H1 (cell line): Measurements from ENCODE around the gene UCN3. TPM values are rescaled to one million over a fixed set of nuclear protein-coding genes. Genes with fewer than 3 reads are reported as not detected.

Experiments used
- CTCF ChIA-PET: fragments of 300-600 bp; sonication (Branson Sonifier 250); formaldehyde crosslinking; loops from one replicate; lab custom pipeline; 2021; ENCODE audit not compliant: partially characterized antibody; lab: Charles Lee
- POLR2A ChIA-PET: fragments of 300-600 bp; sonication (Branson Sonifier 250); formaldehyde crosslinking; loops from one replicate; lab custom pipeline; 2021; ENCODE audit warnings: inconsistent platforms; ENCODE audit not compliant: partially characterized antibody; lab: Charles Lee
- DNase-seq, 2 experiments: peaks; one replicate each; pipeline versions ENCODE4 v3.0.0 to v3.0.0-alpha.2; 2010 to 2022; ENCODE audit warnings: low spot score in 2 of 2, low read depth in 1 of 2, mixed read lengths in 1 of 2
- FAIRE-seq: peaks from 2 replicates; lab custom pipeline; 2011; peaks lifted over from hg19 to GRCh38; lab: Jason Lieb, UNC
- H2AFZ ChIP-seq: 2 replicates; pipeline ENCODE4 v1.8.1; 2012; ENCODE audit warnings: low read length, inconsistent platforms
- H2AK5ac ChIP-seq: 2 replicates; pipeline ENCODE4 v1.6.1; 2013; ENCODE audit warnings: low read depth, low read length
- H2BK120ac ChIP-seq: replicated peaks from 2 replicates; pipeline ENCODE3; 2013; ENCODE audit warnings: low read depth, low read length, inconsistent platforms
- H2BK12ac ChIP-seq: 2 replicates; pipeline ENCODE4 v1.6.1; 2013; ENCODE audit warnings: low read depth, low read length
- H2BK15ac ChIP-seq: 2 replicates; pipeline ENCODE4 v1.6.1; 2013; ENCODE audit warnings: low read length
- H2BK20ac ChIP-seq: 2 replicates; pipeline ENCODE4 v1.6.1; 2013; ENCODE audit warnings: low read length
- H2BK5ac ChIP-seq: 2 replicates; pipeline ENCODE4 v1.6.1; 2013; ENCODE audit warnings: low read depth, low read length
- H3K14ac ChIP-seq: 2 replicates; pipeline ENCODE4 v1.6.1; 2013; ENCODE audit warnings: inconsistent platforms; ENCODE audit not compliant: insufficient read length
- H3K18ac ChIP-seq: 2 replicates; pipeline ENCODE4 v1.6.1; 2013; ENCODE audit warnings: low read length; ENCODE audit errors: extremely low read depth
- H3K23ac ChIP-seq: 2 replicates; pipeline ENCODE4 v1.6.1; 2013; ENCODE audit warnings: inconsistent platforms; ENCODE audit not compliant: insufficient read length
- H3K23me2 ChIP-seq: 2 replicates; pipeline ENCODE4 v1.6.1; 2013; ENCODE audit warnings: low read depth, low read length
- H3K27ac ChIP-seq: 2 replicates; pipeline ENCODE4 v1.6.1; 2011; ENCODE audit warnings: low read depth, low read length, inconsistent platforms
- H3K27me3 ChIP-seq, 4 experiments: replicated peaks in 1 of 4; 1 replicate in 1 of 4; 2 replicates in 3 of 4; pipeline versions ENCODE4 v1.6.1 to v1.8.1; 2011 to 2013; ENCODE audit warnings: low read length in 3 of 4, mild to moderate bottlenecking in 3 of 4, inconsistent platforms in 2 of 4, mixed read lengths in 2 of 4, moderate library complexity in 1 of 4; ENCODE audit not compliant: control insufficient read depth in 3 of 4, insufficient read depth in 3 of 4; ENCODE audit errors: extremely low read depth in 1 of 4
- H3K36me3 ChIP-seq, 4 experiments: 2 replicates each; pipeline versions ENCODE4 v1.6.1 to v1.8.1; 2011 to 2013; ENCODE audit warnings: mild to moderate bottlenecking in 4 of 4, low read length in 3 of 4, moderate library complexity in 2 of 4, control low read depth in 1 of 4, inconsistent platforms in 1 of 4; ENCODE audit not compliant: insufficient read depth in 4 of 4, control insufficient read depth in 2 of 4
- H3K4ac ChIP-seq: replicated peaks from 2 replicates; pipeline ENCODE3; 2013; ENCODE audit warnings: low read length, low read depth, mixed read lengths, inconsistent platforms; ENCODE audit not compliant: insufficient read length
- H3K4me1 ChIP-seq, 4 experiments: replicated peaks in 1 of 4; 1 replicate in 1 of 4; 2 replicates in 3 of 4; pipeline versions ENCODE4 v1.6.1 to v1.8.1; 2011 to 2013; ENCODE audit warnings: low read length in 3 of 4, inconsistent platforms in 2 of 4, mixed read lengths in 1 of 4; ENCODE audit not compliant: insufficient read depth in 4 of 4, control insufficient read depth in 3 of 4
- H3K4me2 ChIP-seq, 2 experiments: 2 replicates each; pipeline versions ENCODE4 v1.6.1 to v1.8.1; 2011 to 2013; ENCODE audit warnings: low read depth in 2 of 2, low read length in 2 of 2, control low read depth in 1 of 2, inconsistent platforms in 1 of 2, mild to moderate bottlenecking in 1 of 2; ENCODE audit not compliant: insufficient read depth in 1 of 2
- H3K4me3 ChIP-seq, 4 experiments: fragments of 200-600, 300-600 bp in 1 of 4; sonication (generic), shearing (Covaris generic), sonication (Bioruptor Twin) in 1 of 4; 2 replicates each; pipeline versions ENCODE4 v1.5.1 to v1.8.1; 2011 to 2016; ENCODE audit warnings: low read length in 4 of 4, low read depth in 3 of 4, control low read depth in 2 of 4, inconsistent platforms in 2 of 4, mild to moderate bottlenecking in 2 of 4, mixed read lengths in 1 of 4, moderate library complexity in 1 of 4; ENCODE audit not compliant: insufficient read depth in 2 of 4; ENCODE audit errors: extremely low read depth in 1 of 4
- H3K56ac ChIP-seq: replicated peaks from 2 replicates; pipeline ENCODE3; 2013; ENCODE audit warnings: low read depth, mild to moderate bottlenecking, mixed read lengths, low read length, inconsistent platforms; ENCODE audit not compliant: insufficient read length
- H3K79me1 ChIP-seq: 2 replicates; pipeline ENCODE4 v1.6.1; 2013; ENCODE audit warnings: low read depth, low read length, control low read depth
- H3K79me2 ChIP-seq, 2 experiments: 2 replicates each; pipeline versions ENCODE4 v1.6.1 to v1.8.1; 2012 to 2013; ENCODE audit warnings: low read length in 2 of 2, mild to moderate bottlenecking in 2 of 2, inconsistent platforms in 1 of 2; ENCODE audit not compliant: insufficient read depth in 2 of 2, control insufficient read depth in 1 of 2
- H3K9ac ChIP-seq, 4 experiments: replicated peaks in 1 of 4; 1 replicate in 1 of 4; 2 replicates in 3 of 4; pipeline versions ENCODE4 v1.6.1 to v1.8.1; 2011 to 2013; ENCODE audit warnings: low read depth in 3 of 4, low read length in 3 of 4, control low read depth in 2 of 4, mild to moderate bottlenecking in 2 of 4, moderate library complexity in 2 of 4, inconsistent platforms in 1 of 4; ENCODE audit errors: extremely low read depth in 1 of 4
- H3K9me3 ChIP-seq, 2 experiments: 2 replicates each; pipeline versions ENCODE4 v1.6.1 to v1.8.1; 2012 to 2013; ENCODE audit warnings: mild to moderate bottlenecking in 2 of 2, moderate library complexity in 2 of 2, control low read depth in 1 of 2, inconsistent platforms in 1 of 2, low read depth in 1 of 2, low read length in 1 of 2, mixed read lengths in 1 of 2; ENCODE audit not compliant: insufficient read depth in 2 of 2
- H4K20me1 ChIP-seq, 2 experiments: replicated peaks in 1 of 2; 2 replicates each; pipeline versions ENCODE3 to v1.8.1; 2011 to 2013; ENCODE audit warnings: inconsistent platforms in 2 of 2, low read length in 2 of 2, mild to moderate bottlenecking in 1 of 2; ENCODE audit not compliant: insufficient read depth in 2 of 2, control insufficient read depth in 1 of 2
- H4K5ac ChIP-seq: 2 replicates; pipeline ENCODE4 v1.6.1; 2013; ENCODE audit warnings: low read length, low read depth, mixed read lengths, inconsistent platforms; ENCODE audit not compliant: insufficient read length
- H4K8ac ChIP-seq: 2 replicates; pipeline ENCODE4 v1.8.0; 2013; ENCODE audit warnings: mild to moderate bottlenecking, moderate library complexity, low read length, inconsistent platforms; ENCODE audit not compliant: insufficient read depth; ENCODE audit errors: extremely low read depth
- H4K91ac ChIP-seq: replicated peaks from 2 replicates; pipeline ENCODE3; 2013; ENCODE audit warnings: low read length, mixed read lengths, inconsistent platforms; ENCODE audit not compliant: insufficient read length
- RXRA ChIP-seq: IDR thresholded peaks from 2 replicates; pipeline ENCODE4 v1.6.1; 2011; ENCODE audit warnings: low read depth, mild to moderate bottlenecking, low read length, moderate library complexity; ENCODE audit not compliant: insufficient read depth
- WGBS, 2 experiments: shearing (Covaris generic) in 1 of 2; methylation state at CpG; one replicate each; pipeline versions ENCODE4 v1.1.6 to v1.1.7; 2013 to 2015; ENCODE audit warnings: low lambda C conversion rate in 2 of 2, mixed read lengths in 2 of 2, inconsistent platforms in 1 of 2, low coverage in 1 of 2, missing lambda C conversion rate in 1 of 2; ENCODE audit not compliant: insufficient replicate concordance in 2 of 2, insufficient coverage in 1 of 2, insufficient read length in 1 of 2; ENCODE audit errors: extremely low coverage in 1 of 2, missing lambda C conversion rate in 1 of 2; 5-methylcytosine and 5-hydroxymethylcytosine counted together
- polyA plus RNA-seq, 7 experiments: library from polyadenylated mRNA; depleted of rRNA in 3 of 7; stranded (reverse) in 5 of 7; unstranded in 2 of 7; fragments of >200 nt in 5 of 7; fragments of 200-250 nt in 2 of 7; gene quantifications; 1 replicate in 5 of 7; 2 replicates in 1 of 7; 4 replicates in 1 of 7; pipeline versions ENCODE4 v1.2.1 to v1.2.3, GENCODE V29; 2011 to 2013; ENCODE audit warnings: missing spikeins in 2 of 7, mixed read lengths in 2 of 7
- total RNA-seq: library from RNA; stranded (reverse); fragmentation: NEBNext Ultra II Directional; extraction: Animal tissue kit (Norgen Biotek cat#: 25700); gene quantifications from 2 replicates; pipeline ENCODE4 v1.2.1, GENCODE V29; 2021

Gene UCN3
- total and polyA plus RNA-seq, 2 of the 8 experiments (the other 6 are each of a cell fraction or from before 2014, with no cell fraction given) = not detected

DNA sequence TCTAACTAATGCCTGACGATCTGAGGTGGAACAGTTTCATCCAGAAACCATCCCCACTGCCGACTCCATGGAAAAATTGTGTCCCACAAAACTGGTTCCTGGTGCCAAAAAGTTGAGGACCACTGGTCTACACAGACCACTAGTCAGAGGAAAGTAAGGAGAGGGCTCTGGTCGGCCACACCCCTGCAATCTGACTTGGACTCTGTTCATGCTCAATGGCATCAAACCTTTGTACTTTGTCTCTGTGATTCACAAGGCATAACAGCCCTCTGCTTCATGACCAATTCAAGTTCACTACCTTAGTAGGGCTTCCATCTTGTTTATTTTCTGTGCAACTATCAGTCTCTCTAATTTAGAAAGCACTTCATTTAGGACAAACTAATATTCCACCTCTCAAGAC is 38.0 kb downstream of the UCN3 start:
- H3K27me3 ChIP-seq = peaks cover 0 to 1% (median 0%) of the 10 kb centered on the region in 4 experiments; a peak in 1 of 7 replicates
- CTCF ChIA-PET = no interaction called here
- H4K8ac ChIP-seq = no peak overlapping the region
- no peak overlapping the region for H3K4me3 ChIP-seq
- DNase-seq (no peak), FAIRE-seq (no peak)
- H3K79me1 ChIP-seq = no peaks in the 10 kb centered on the region
- H3K79me2 ChIP-seq = no peaks in the 10 kb centered on the region
- no peaks in the 10 kb centered on the region for H3K36me3 ChIP-seq
- H3K4me1 ChIP-seq = peaks cover 0 to 3% (median 0%) of the 10 kb centered on the region in 4 experiments; a peak in 1 of 7 replicates
- no peak overlapping the region for H3K27ac ChIP-seq
- H2AFZ ChIP-seq = no peak overlapping the region
- H3K18ac ChIP-seq = no peak overlapping the region
- peaks cover 2 to 6% of the 10 kb centered on the region in 2 experiments; a peak in 2 of 4 replicates for H3K9me3 ChIP-seq
- no peak overlapping the region for H2BK120ac ChIP-seq
- H3K9ac ChIP-seq = no peak overlapping the region
- no peak overlapping the region for H2BK12ac ChIP-seq
- H3K56ac ChIP-seq = no peak overlapping the region
- no peak overlapping the region for H2BK15ac ChIP-seq
- H4K5ac ChIP-seq = no peak overlapping the region
- 86% methylated on average over 3 of the region's 3 CpGs; no CpG with 5 or more reads in 1 of the 2 experiments for WGBS, 2 experiments
- no peak overlapping the region for H4K91ac ChIP-seq
- POLR2A ChIA-PET = no interaction called here
- no peak overlapping the region for H3K23ac ChIP-seq
- TF ChIP-seq RXRA = no peak
- H3K23me2 ChIP-seq = no peaks in the 10 kb centered on the region
- H3K4me2 ChIP-seq = no peak overlapping the region
- H3K14ac ChIP-seq = no peak overlapping the region
- no peak overlapping the region for H2AK5ac ChIP-seq
- no peak overlapping the region for H2BK20ac ChIP-seq
- no peaks in the 10 kb centered on the region for H4K20me1 ChIP-seq
- H2BK5ac ChIP-seq = no peak overlapping the region
- no peak overlapping the region for H3K4ac ChIP-seq
